Choroid plexus epithelial cell (primary cell): ENCODE data around the gene IL12B.

ENCODE experiments used
- DNase-seq: peaks from one replicate; pipeline ENCODE4 v3.0.0-alpha.2; 2010; ENCODE audit warnings: low read depth
- H3K4me3 ChIP-seq: 2 replicates; pipeline ENCODE4 v1.5.1; 2011; ENCODE audit warnings: low read depth, mild to moderate bottlenecking, control low read depth, low read length, moderate library complexity
- TF ChIP-seq, protein P1 (sequence below): conservative IDR thresholded peaks from 2 replicates; pipeline ENCODE4 v1.5.1; 2011; ENCODE audit warnings: low read depth, mild to moderate bottlenecking, control low read depth, inconsistent platforms, low read length, moderate library complexity

The IL12B gene

GRCh38 chr5:159345861-159346260 is 15.6 kb upstream of the IL12B start:
- no peak overlapping the region for H3K4me3 ChIP-seq
- TF ChIP-seq, protein P1, sequence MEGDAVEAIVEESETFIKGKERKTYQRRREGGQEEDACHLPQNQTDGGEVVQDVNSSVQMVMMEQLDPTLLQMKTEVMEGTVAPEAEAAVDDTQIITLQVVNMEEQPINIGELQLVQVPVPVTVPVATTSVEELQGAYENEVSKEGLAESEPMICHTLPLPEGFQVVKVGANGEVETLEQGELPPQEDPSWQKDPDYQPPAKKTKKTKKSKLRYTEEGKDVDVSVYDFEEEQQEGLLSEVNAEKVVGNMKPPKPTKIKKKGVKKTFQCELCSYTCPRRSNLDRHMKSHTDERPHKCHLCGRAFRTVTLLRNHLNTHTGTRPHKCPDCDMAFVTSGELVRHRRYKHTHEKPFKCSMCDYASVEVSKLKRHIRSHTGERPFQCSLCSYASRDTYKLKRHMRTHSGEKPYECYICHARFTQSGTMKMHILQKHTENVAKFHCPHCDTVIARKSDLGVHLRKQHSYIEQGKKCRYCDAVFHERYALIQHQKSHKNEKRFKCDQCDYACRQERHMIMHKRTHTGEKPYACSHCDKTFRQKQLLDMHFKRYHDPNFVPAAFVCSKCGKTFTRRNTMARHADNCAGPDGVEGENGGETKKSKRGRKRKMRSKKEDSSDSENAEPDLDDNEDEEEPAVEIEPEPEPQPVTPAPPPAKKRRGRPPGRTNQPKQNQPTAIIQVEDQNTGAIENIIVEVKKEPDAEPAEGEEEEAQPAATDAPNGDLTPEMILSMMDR: no peak
- no peak for DNase-seq

DNA sequence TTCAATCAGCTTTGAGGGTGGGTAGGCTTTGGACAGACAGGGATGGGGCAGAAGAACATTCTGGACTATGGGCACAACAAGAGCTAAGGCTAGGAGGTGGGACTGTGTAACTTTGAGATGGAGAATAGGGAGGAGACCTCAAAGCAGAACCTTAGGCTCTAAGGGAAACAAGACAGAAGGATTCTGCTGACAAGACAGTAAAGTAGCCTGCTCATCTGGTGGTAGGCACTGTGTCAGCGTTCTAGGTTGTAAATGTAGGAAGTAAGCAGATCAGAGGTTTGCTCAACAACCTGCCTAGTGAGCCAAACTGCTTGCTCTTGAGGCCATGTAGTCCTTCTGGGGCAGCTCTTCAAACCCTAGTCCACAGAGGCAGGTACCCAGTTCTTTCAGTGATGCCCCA is 15.0 kb upstream of the IL12B start:
- TF ChIP-seq, protein P1: no peak
- H3K4me3 ChIP-seq: no peak overlapping the region
- DNase-seq: no peak

DNA sequence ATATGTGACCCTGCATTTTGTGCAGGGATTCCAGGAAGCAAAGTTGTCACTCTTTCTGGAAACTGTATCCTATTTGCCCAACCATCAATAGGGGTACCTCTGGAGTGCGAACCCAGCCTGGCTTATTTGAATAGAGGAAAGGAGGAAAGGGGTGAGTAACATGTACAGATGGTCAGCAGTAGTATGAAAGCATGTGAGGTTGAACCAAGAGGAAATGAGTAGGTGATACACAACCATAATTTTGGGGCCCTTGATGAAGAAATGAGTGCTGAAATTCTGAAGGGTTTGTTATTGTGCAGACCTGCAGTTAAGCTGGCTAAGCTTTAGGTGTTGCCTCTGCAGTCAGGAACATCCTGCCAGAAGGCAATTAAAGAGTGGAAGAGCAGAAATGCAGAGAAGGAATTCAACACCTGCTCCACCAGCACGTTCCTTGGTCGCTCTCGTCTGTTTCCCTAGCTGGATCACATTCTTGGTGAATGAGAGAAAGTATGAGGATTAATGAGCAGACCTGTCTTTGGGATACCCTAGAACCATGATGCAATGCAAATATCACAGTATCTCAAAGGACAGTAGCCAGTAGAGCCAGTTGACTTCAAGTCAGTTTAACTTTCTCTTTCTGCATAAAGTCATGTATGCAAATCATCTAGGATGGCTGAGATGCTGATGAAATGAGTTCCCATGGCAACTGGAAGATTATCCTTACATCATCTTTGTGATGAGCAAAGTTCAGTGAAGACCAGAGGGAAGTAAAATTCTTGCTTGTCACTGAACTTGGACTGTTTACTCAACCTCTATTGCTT is 13.2 kb upstream of the IL12B start:
- no peak for DNase-seq
- TF ChIP-seq, protein P1: no peak
- no peak overlapping the region for H3K4me3 ChIP-seq

- H3K4me3 ChIP-seq: no peak overlapping the region
- DNase-seq: no peak
- TF ChIP-seq, protein P1: no peak
Observed at GRCh38 chr5:159342840-159343239, 12.6 kb upstream of the IL12B start.

DNA sequence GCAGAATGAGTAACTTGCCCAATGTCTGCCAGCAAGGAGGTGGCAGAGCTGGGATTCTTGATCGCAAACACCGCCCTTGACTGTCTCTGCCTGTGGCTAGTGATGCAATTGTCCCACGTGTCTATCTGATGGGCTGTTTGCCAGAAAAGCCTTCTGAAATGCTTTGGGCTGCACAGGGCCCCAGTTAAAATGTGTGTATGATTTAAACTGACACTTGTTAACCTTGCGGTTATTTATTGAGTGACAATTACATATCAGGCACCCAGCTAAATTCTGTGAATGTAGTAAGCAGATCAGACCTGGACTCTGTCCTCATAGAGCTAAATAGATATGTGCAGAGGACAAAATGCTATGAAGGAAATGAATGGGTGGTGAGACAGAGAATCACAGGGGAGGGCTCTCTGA is 11.6 kb upstream of the IL12B start:
- TF ChIP-seq, protein P1: no peak
- H3K4me3 ChIP-seq: no peak overlapping the region
- peak; percentile 82 for DNase-seq

- H3K4me3 ChIP-seq: no peak overlapping the region
- no peak for DNase-seq
- TF ChIP-seq, protein P1: no peak
Observed at GRCh38 chr5:159341145-159341544, 10.9 kb upstream of the IL12B start.

DNA sequence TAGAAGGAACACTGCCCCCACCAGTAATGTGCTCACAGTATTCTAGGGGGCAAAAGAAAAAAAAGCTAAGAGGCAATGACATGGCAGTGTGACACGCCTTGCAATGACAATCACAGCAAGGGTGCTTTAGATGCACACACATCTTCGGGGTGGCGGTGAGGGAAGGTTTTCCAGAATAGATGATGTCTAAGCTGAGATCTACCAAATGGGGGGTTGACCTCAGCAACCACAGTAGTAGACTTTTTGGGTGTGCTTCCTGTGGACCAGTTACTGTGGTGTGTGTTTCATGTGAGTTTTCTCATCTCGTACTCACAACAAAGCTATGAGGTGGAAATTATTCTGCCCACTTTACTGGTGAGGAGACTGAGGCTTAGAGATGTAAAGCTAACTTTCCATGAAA is 10.2 kb upstream of the IL12B start:
- DNase-seq: no peak
- H3K4me3 ChIP-seq: no peak overlapping the region
- TF ChIP-seq, protein P1: no peak
